ENCODE measurements around the gene SERGEF.

DNA sequence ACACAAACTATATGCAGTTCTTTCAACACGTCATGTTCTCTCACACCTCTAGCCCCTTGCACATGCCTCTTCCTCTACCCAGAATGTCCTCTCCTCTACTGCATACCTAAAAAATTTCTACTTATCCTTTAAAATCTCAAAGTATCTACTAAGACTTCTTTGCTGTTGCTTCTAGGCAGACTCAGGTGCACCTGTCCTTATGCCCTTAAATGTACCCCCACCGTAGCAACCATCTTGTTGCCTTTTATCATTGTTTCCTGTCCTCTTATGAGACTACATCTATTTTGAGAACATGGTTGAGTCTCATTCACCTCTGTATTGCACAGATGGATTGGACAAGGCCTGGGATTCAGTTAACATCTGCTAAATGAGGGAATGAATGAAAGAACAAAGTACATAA, 134.1 kb downstream of the SERGEF start:
- TF ChIP-seq CTCF (IDR thresholded peaks at IDR 0.05) (no peak), POLR2A (IDR thresholded peaks at IDR 0.05) (no peak)
